GM23338 (cell line): ENCODE measurements around the gene SLC17A7. TPM values are rescaled to one million over a fixed set of nuclear protein-coding genes. Genes with fewer than 3 reads are reported as not detected.

Source experiments
- EZH2 ChIP-seq: fragments of 200-600 bp; sonication (generic); IDR thresholded peaks from one replicate; pipeline ENCODE4 v1.8.0; 2017; ENCODE audit warnings: antibody characterized with exemption, mild to moderate bottlenecking, low read depth; ENCODE audit not compliant: unreplicated experiment
- EZH2phosphoT487 ChIP-seq: fragments of 200-600 bp; sonication (generic); IDR thresholded peaks from one replicate; pipeline ENCODE4 v1.8.1; 2018; ENCODE audit warnings: antibody characterized with exemption; ENCODE audit not compliant: unreplicated experiment
- POLR2AphosphoS5 ChIP-seq: IDR thresholded peaks from 2 replicates; pipeline ENCODE4 v1.6.1; 2016; ENCODE audit warnings: antibody characterized with exemption, low read depth
- ZNF331 ChIP-seq: fragments of 250-450 bp; sonication (Bioruptor Pico); IDR thresholded peaks from 2 replicates; pipeline ENCODE4 v1.5.0; 2020; ENCODE audit warnings: low read depth, mild to moderate bottlenecking, moderate library complexity
- polyA plus RNA-seq: library from polyadenylated mRNA; unstranded; fragments of >200 nt; fragmentation: Nextera tagmentation; extraction: Ambion mirVana; gene quantifications from 2 replicates; pipeline ENCODE4 v1.2.1, GENCODE V29; 2016
- total RNA-seq: library from RNA; depleted of rRNA; stranded (reverse); fragments of >200 nt; shearing (Covaris generic); gene quantifications from 2 replicates; pipeline ENCODE4 v1.2.3, GENCODE V29; 2014
- TF ChIP-seq, protein P1 (sequence below): fragments of 250-450 bp; sonication (Bioruptor Pico); IDR thresholded peaks from 2 replicates; pipeline ENCODE4 v1.5.0; 2020; ENCODE audit warnings: mild to moderate bottlenecking, moderate library complexity
- TF ChIP-seq, protein P2 (sequence below): IDR thresholded peaks from one replicate; pipeline ENCODE4 v1.6.1; 2018; ENCODE audit warnings: antibody characterized with exemption; ENCODE audit not compliant: unreplicated experiment

SLC17A7 gene
- total and polyA plus RNA-seq, 2 experiments from 2014 or later = 0.90 to 1.5 TPM

DNA sequence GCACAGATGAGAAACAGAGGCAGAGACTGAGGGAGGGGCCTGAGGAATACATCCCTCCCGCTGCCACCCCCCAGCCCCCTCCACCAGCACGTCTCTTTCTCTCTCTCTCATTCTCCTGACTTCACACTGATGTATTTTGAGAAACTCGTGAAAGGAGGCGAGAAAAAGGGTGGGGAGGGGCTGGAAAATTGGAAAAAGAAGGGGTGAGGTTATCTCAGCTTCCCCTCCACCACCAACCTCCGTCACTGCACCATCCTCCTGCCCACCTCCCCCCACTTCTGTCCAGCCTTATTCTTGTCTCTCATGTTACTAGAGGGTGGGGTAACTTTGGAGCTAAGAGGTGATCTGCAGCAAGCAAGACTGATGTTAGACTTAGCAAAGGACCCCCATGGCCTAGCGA, 1.5 kb downstream of the SLC17A7 start (continued):
- TF ChIP-seq, protein P1, sequence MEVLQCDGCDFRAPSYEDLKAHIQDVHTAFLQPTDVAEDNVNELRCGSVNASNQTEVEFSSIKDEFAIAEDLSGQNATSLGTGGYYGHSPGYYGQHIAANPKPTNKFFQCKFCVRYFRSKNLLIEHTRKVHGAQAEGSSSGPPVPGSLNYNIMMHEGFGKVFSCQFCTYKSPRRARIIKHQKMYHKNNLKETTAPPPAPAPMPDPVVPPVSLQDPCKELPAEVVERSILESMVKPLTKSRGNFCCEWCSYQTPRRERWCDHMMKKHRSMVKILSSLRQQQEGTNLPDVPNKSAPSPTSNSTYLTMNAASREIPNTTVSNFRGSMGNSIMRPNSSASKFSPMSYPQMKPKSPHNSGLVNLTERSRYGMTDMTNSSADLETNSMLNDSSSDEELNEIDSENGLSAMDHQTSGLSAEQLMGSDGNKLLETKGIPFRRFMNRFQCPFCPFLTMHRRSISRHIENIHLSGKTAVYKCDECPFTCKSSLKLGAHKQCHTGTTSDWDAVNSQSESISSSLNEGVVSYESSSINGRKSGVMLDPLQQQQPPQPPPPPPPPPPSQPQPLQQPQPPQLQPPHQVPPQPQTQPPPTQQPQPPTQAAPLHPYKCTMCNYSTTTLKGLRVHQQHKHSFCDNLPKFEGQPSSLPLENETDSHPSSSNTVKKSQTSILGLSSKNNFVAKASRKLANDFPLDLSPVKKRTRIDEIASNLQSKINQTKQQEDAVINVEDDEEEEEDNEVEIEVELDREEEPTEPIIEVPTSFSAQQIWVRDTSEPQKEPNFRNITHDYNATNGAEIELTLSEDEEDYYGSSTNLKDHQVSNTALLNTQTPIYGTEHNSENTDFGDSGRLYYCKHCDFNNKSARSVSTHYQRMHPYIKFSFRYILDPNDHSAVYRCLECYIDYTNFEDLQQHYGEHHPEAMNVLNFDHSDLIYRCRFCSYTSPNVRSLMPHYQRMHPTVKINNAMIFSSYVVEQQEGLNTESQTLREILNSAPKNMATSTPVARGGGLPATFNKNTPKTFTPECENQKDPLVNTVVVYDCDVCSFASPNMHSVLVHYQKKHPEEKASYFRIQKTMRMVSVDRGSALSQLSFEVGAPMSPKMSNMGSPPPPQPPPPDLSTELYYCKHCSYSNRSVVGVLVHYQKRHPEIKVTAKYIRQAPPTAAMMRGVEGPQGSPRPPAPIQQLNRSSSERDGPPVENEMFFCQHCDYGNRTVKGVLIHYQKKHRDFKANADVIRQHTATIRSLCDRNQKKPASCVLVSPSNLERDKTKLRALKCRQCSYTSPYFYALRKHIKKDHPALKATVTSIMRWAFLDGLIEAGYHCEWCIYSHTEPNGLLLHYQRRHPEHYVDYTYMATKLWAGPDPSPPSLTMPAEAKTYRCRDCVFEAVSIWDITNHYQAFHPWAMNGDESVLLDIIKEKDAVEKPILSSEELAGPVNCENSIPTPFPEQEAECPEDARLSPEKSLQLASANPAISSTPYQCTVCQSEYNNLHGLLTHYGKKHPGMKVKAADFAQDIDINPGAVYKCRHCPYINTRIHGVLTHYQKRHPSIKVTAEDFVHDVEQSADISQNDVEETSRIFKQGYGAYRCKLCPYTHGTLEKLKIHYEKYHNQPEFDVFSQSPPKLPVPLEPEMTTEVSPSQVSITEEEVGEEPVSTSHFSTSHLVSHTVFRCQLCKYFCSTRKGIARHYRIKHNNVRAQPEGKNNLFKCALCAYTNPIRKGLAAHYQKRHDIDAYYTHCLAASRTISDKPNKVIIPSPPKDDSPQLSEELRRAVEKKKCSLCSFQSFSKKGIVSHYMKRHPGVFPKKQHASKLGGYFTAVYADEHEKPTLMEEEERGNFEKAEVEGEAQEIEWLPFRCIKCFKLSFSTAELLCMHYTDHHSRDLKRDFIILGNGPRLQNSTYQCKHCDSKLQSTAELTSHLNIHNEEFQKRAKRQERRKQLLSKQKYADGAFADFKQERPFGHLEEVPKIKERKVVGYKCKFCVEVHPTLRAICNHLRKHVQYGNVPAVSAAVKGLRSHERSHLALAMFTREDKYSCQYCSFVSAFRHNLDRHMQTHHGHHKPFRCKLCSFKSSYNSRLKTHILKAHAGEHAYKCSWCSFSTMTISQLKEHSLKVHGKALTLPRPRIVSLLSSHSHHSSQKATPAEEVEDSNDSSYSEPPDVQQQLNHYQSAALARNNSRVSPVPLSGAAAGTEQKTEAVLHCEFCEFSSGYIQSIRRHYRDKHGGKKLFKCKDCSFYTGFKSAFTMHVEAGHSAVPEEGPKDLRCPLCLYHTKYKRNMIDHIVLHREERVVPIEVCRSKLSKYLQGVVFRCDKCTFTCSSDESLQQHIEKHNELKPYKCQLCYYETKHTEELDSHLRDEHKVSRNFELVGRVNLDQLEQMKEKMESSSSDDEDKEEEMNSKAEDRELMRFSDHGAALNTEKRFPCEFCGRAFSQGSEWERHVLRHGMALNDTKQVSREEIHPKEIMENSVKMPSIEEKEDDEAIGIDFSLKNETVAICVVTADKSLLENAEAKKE (CRISPR knock-in tag) = no peak
- TF ChIP-seq, protein P2, sequence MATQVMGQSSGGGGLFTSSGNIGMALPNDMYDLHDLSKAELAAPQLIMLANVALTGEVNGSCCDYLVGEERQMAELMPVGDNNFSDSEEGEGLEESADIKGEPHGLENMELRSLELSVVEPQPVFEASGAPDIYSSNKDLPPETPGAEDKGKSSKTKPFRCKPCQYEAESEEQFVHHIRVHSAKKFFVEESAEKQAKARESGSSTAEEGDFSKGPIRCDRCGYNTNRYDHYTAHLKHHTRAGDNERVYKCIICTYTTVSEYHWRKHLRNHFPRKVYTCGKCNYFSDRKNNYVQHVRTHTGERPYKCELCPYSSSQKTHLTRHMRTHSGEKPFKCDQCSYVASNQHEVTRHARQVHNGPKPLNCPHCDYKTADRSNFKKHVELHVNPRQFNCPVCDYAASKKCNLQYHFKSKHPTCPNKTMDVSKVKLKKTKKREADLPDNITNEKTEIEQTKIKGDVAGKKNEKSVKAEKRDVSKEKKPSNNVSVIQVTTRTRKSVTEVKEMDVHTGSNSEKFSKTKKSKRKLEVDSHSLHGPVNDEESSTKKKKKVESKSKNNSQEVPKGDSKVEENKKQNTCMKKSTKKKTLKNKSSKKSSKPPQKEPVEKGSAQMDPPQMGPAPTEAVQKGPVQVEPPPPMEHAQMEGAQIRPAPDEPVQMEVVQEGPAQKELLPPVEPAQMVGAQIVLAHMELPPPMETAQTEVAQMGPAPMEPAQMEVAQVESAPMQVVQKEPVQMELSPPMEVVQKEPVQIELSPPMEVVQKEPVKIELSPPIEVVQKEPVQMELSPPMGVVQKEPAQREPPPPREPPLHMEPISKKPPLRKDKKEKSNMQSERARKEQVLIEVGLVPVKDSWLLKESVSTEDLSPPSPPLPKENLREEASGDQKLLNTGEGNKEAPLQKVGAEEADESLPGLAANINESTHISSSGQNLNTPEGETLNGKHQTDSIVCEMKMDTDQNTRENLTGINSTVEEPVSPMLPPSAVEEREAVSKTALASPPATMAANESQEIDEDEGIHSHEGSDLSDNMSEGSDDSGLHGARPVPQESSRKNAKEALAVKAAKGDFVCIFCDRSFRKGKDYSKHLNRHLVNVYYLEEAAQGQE = no peak
- TF ChIP-seq ZNF331 (CRISPR knock-in tag) (no peak), EZH2phosphoT487 (no peak), EZH2 (no peak), POLR2AphosphoS5 (no peak)
